PC-3 (cell line): ENCODE data around the gene AK4.

ENCODE experiments used
- CTCF ChIP-seq: fragments of 300-600 bp; sonication (generic); conservative IDR thresholded peaks from 2 replicates; pipeline ENCODE4 v1.5.1; 2017; ENCODE audit warnings: antibody characterized with exemption, low read depth, mild to moderate bottlenecking, low read length
- EZH2 ChIP-seq: fragments of 300-600 bp; sonication (generic); IDR thresholded peaks from one replicate; pipeline ENCODE4 v1.6.1; 2017; ENCODE audit warnings: antibody characterized with exemption, mild to moderate bottlenecking, low read length; ENCODE audit not compliant: unreplicated experiment

- TF ChIP-seq CTCF: no peak
- no peak for TF ChIP-seq EZH2
Observed at GRCh38 chr1:65267683-65268082, 119.7 kb downstream of the AK4 start.
